ENCODE data around the gene NME7.

Gene NME7

GRCh38 chr1:169250022-169250421 lies 117.6 kb downstream of the NME7 start:
- no peak overlapping the region for H3K4me3 ChIP-seq (replicated peaks; ENCODE audit: low read depth, low read length)
- TF ChIP-seq CTCF (IDR thresholded peaks at IDR 0.05; ENCODE audit: insufficient read depth, low read length, poor library complexity, severe bottlenecking) = no peak
- DNase-seq (ENCODE audit: extremely low read depth, insufficient read length) = no peak

GRCh38 chr1:169249611-169250010 lies 118.0 kb downstream of the NME7 start:
- DNase-seq (ENCODE audit: extremely low read depth, insufficient read length) = no peak
- no peaks in the 10 kb centered on the region for H3K36me3 ChIP-seq (ENCODE audit: control insufficient read depth, insufficient read depth, low read length)
- TF ChIP-seq CTCF (IDR thresholded peaks at IDR 0.05; ENCODE audit: insufficient read depth, low read length, poor library complexity, severe bottlenecking) = no peak
- H3K4me3 ChIP-seq (replicated peaks; ENCODE audit: low read depth, low read length) = no peak overlapping the region
- H3K27me3 ChIP-seq (replicated peaks; ENCODE audit: control insufficient read depth, insufficient read depth, low read length) = no peaks in the 10 kb centered on the region

More at GRCh38 chr1:169250022-169250421, 117.6 kb downstream of the NME7 start:
- Histone ChIP-seq H3K36me3 (ENCODE audit: control insufficient read depth, insufficient read depth, low read length) (no peaks in the 10 kb centered on the region), H3K27me3 (replicated peaks; ENCODE audit: control insufficient read depth, insufficient read depth, low read length) (no peaks in the 10 kb centered on the region)

- TF ChIP-seq CTCF (IDR thresholded peaks at IDR 0.05; ENCODE audit: insufficient read depth, low read length, poor library complexity, severe bottlenecking) = no peak
- H3K4me3 ChIP-seq (replicated peaks; ENCODE audit: low read depth, low read length) = no peak overlapping the region
- no peaks in the 10 kb centered on the region for H3K36me3 ChIP-seq (ENCODE audit: control insufficient read depth, insufficient read depth, low read length)
- no peaks in the 10 kb centered on the region for H3K27me3 ChIP-seq (replicated peaks; ENCODE audit: control insufficient read depth, insufficient read depth, low read length)
- DNase-seq (ENCODE audit: extremely low read depth, insufficient read length) = no peak
Observed at GRCh38 chr1:169245706-169246105, 121.9 kb downstream of the NME7 start.

GRCh38 chr1:169240449-169241232 lies 127.0 kb downstream of the NME7 start:
- no peak for DNase-seq (ENCODE audit: extremely low read depth, insufficient read length)
- H3K27me3 ChIP-seq (replicated peaks; ENCODE audit: control insufficient read depth, insufficient read depth, low read length) = no peaks in the 10 kb centered on the region
- no peaks in the 10 kb centered on the region for H3K36me3 ChIP-seq (ENCODE audit: control insufficient read depth, insufficient read depth, low read length)
- no peak overlapping the region for H3K4me3 ChIP-seq (replicated peaks; ENCODE audit: low read depth, low read length)
- no peak for TF ChIP-seq CTCF (IDR thresholded peaks at IDR 0.05; ENCODE audit: insufficient read depth, low read length, poor library complexity, severe bottlenecking)

GRCh38 chr1:169236880-169237279 lies 130.7 kb downstream of the NME7 start:
- DNase-seq (ENCODE audit: extremely low read depth, insufficient read length) = no peak
- Histone ChIP-seq H3K36me3 (ENCODE audit: control insufficient read depth, insufficient read depth, low read length) (no peaks in the 10 kb centered on the region), H3K4me3 (replicated peaks; ENCODE audit: low read depth, low read length) (no peak overlapping the region), H3K27me3 (replicated peaks; ENCODE audit: control insufficient read depth, insufficient read depth, low read length) (no peaks in the 10 kb centered on the region)
- no peak for TF ChIP-seq CTCF (IDR thresholded peaks at IDR 0.05; ENCODE audit: insufficient read depth, low read length, poor library complexity, severe bottlenecking)
